SK-N-MC (cell line): Measurements from ENCODE around the gene CAPN8.

ENCODE experiments used
- EZH2 ChIP-seq: fragments of 200-600 bp; sonication (generic); IDR thresholded peaks from one replicate; pipeline ENCODE4 v1.6.1; 2017; ENCODE audit warnings: antibody characterized with exemption
- POLR2AphosphoS5 ChIP-seq: IDR thresholded peaks from 2 replicates; pipeline ENCODE4 v1.6.1; 2012; ENCODE audit warnings: mild to moderate bottlenecking, low read depth, low read length, borderline replicate concordance

DNA sequence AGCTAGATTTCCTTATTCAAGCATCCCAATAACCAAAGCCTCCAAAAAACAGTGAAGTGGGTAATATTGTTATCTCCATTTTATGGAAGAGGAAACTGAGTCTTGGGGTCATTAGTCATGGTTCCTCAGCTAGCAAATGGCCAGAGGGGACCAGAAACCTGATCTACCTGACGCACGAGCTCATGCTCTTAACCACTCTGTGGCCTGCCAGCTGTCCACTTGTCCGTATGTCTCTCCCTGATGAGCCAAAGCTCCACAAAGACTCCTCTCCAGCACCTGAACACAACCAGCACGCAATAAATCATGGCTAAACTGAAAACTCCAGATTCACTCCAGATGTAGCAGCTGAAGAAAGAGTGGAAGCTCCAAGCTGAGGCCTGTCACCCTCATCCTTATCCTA, 5.8 kb downstream of the CAPN8 start:
- no peak for TF ChIP-seq POLR2AphosphoS5
- TF ChIP-seq EZH2: no peak
